Adipocyte (in vitro differentiated cells): ENCODE results near the gene ADIPOR1.
"Not testable (repeated sequence)": the region's sequence is repeated elsewhere in the genome, so short reads cannot be mapped to it uniquely, and the experiment has no call there.

Source experiments
- DNase-seq: peaks from one replicate; pipeline ENCODE4 v3.0.0-alpha.2; 2015; ENCODE audit warnings: low read depth
- H3K27me3 ChIP-seq: replicated peaks from 2 replicates; pipeline ENCODE4 v1.7.0; 2013; ENCODE audit warnings: mild to moderate bottlenecking, low read length, moderate library complexity; ENCODE audit not compliant: control insufficient read depth, insufficient read depth
- H3K36me3 ChIP-seq: 2 replicates; pipeline ENCODE4 v1.7.0; 2013; ENCODE audit warnings: low read length, mild to moderate bottlenecking, moderate library complexity; ENCODE audit not compliant: control insufficient read depth, insufficient read depth, severe bottlenecking
- H3K4me1 ChIP-seq: 2 replicates; pipeline ENCODE4 v1.7.0; 2013; ENCODE audit warnings: mild to moderate bottlenecking, low read length, moderate library complexity; ENCODE audit not compliant: control insufficient read depth, insufficient read depth
- H3K4me3 ChIP-seq: 2 replicates; pipeline ENCODE4 v1.7.0; 2013; ENCODE audit warnings: mild to moderate bottlenecking, low read length, moderate library complexity
- H3K9ac ChIP-seq: 2 replicates; pipeline ENCODE4 v1.7.0; 2013; ENCODE audit warnings: mild to moderate bottlenecking, low read length, moderate library complexity
- H3K9me3 ChIP-seq: 2 replicates; pipeline ENCODE4 v1.7.0; 2013; ENCODE audit warnings: mild to moderate bottlenecking, low read length, moderate library complexity; ENCODE audit not compliant: control insufficient read depth

ADIPOR1 gene

DNA sequence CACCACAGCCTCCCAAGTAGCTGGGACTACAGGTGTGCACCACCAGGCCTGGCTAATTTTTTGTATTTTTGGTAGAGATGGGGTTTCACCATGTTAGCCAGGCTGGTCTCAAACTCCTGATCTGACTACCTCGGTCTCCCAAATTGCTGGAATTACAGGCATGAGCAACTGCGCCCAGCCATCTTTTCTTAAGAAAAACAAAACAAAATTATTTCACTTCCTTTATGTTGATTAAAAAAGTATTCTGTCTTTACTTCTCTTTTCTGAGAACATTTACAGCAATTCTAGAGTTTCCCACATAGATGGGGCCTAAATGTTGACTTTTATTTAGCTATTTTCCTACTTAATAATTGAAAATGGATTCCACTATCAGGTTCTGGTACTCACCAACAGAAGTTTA, 31.8 kb upstream of the ADIPOR1 start:
- no peaks in the 10 kb centered on the region for H3K4me1 ChIP-seq
- DNase-seq = no peak
- H3K9me3 ChIP-seq = peaks cover 10% of the 10 kb centered on the region
- peaks cover 56% of the 10 kb centered on the region for H3K27me3 ChIP-seq
- H3K4me3 ChIP-seq = no peak overlapping the region
- no peak overlapping the region for H3K9ac ChIP-seq
- H3K36me3 ChIP-seq = no peaks in the 10 kb centered on the region

DNA sequence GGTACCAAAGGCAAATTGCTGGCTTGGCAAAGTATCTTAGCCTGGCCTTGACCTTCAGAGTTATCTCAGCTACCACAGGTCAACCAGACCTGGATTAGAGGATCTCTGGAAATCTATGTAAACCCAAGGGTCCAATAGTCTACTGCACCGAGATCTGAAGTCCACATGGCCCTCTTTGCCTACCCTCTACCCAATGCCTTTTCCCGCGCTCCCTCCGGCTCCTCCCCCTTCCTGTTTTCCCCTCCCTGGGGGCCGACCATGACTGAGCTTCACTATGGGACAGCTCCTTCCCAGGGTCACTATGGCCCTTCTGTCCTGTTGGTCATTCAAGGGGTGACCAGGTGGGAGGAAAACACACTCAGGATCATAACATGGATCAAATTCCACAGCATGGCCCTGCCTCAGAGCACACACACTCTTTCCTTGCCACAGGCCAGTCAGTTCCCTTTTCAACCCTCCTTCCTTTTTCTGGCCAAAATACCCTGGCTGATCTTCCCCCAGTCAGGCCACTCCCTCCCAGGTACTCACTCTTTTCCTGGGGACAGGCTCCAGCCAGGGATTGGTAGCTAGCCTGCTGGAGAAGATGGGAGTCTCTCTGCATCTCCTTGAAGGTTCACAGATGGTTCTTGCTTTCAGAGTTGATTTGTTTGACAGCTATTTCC, 29.9 kb upstream of the ADIPOR1 start:
- Histone ChIP-seq H3K9me3 (peaks cover 10% of the 10 kb centered on the region), H3K4me3 (no peak overlapping the region)

DNA sequence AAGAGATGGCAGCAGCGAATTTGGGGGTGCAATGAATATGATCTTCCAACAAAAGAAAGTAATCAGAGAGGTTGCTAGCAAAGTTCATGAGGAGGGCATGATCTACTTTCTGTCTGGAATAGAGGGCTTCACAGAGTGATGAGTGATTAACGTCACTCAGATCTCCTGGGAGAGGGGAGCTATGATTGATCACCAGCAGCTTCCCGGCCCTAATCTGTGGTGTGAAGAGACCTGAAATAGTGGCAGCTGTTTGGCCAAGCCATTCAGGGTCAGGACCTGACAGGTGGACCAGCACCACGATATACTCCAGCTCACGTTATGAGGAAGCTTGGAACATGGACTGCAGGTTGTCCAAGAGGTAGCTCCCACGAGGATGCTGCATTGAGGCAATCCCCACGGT, 29.1 kb upstream of the ADIPOR1 start:
- Histone ChIP-seq H3K27me3 (peaks cover 53% of the 10 kb centered on the region), H3K9me3 (peaks cover 10% of the 10 kb centered on the region), H3K9ac (no peak overlapping the region), H3K36me3 (no peaks in the 10 kb centered on the region), H3K4me1 (no peaks in the 10 kb centered on the region), H3K4me3 (no peak overlapping the region)
- no peak for DNase-seq

More for the DNA sequence above, 29.9 kb upstream of the ADIPOR1 start:
- Histone ChIP-seq H3K27me3 (peaks cover 55% of the 10 kb centered on the region), H3K4me1 (no peaks in the 10 kb centered on the region), H3K36me3 (no peaks in the 10 kb centered on the region), H3K9ac (no peak overlapping the region)
- no peak for DNase-seq

DNA sequence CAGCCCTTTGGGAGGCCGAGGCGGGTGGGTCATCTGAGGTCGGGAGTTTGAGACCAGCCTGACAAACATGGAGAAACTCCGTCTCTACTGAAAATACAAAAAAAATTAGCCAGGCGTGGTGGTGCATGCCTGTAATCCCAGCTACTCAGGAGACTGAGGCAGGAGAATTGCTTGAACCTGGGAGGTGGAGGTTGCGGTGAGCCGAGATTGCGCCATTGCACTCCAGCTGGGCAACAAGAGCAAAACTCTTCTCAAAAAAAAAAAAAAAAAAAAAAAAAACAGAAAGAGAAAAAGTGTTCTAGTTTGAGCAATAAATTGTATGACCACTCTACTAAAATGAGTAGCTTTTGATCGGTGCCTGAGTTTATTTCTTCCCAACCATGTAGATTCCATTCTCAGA, 28.0 kb upstream of the ADIPOR1 start:
- not testable (repeated sequence) for H3K4me1 ChIP-seq, H3K36me3 ChIP-seq, H3K9me3 ChIP-seq, DNase-seq, H3K4me3 ChIP-seq, H3K9ac ChIP-seq
- H3K27me3 ChIP-seq = peaks cover 41% of the 10 kb centered on the region

DNA sequence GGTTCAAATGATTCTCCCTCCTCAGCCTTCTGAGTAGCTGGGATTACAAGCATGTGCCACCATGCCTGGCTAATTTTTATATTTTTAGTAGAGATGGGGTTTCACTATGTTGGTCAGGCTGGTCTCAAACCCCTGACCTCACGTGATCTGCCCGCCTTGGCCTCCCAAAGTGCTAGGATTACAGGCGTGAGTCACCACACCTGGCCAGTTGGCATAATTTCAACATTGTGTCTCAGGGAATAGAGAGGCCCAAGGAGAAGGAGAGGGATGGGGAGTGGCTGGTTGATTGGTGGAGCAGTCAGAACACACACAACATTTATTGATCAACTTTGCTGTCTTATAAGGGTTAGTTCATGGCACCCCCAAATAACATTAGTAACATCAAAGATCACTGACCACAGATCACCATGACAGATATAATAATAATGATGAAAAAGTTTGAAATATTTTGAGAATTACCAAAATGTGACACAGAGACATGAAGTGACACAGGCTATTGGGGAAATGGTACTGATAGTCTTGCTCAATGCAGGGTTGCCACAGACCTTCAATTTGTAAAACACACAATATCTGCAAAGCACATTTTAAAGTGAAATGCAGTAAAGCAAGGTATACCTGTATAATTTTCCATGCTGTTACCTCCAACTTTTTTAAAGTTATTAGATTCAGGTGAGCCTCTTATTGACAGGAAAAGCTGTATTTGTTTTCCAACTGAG, 24.8 kb upstream of the ADIPOR1 start:
- H3K4me1 ChIP-seq = no peaks in the 10 kb centered on the region
- H3K9ac ChIP-seq = no peak overlapping the region
- peaks cover 20% of the 10 kb centered on the region for H3K27me3 ChIP-seq
- no peak overlapping the region for H3K4me3 ChIP-seq
- no peaks in the 10 kb centered on the region for H3K36me3 ChIP-seq
- no peak for DNase-seq
- H3K9me3 ChIP-seq = no peaks in the 10 kb centered on the region

DNA sequence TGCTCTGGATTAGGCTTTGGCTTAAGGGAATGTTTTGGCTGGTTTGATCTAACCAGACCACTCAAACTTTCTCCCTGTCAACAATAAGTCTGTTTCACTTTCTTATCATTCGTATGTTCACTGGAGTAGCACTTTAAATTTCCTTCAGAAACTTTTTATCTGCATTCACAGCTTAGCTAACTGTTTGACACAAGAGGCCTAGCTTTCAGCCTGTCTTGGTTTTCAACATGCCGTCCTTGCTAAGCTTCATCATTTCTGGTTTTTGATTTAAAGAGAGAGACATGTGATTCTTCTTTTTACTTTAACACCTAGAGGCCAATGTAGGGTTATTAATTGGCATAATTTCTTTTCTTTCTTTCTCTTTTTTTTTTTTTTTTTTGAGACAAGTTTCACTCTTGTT, 23.8 kb upstream of the ADIPOR1 start:
- Histone ChIP-seq H3K27me3 (peaks cover 17% of the 10 kb centered on the region), H3K9ac (no peak overlapping the region), H3K4me1 (no peaks in the 10 kb centered on the region), H3K9me3 (no peaks in the 10 kb centered on the region), H3K4me3 (no peak overlapping the region), H3K36me3 (no peaks in the 10 kb centered on the region)
- DNase-seq = no peak

DNA sequence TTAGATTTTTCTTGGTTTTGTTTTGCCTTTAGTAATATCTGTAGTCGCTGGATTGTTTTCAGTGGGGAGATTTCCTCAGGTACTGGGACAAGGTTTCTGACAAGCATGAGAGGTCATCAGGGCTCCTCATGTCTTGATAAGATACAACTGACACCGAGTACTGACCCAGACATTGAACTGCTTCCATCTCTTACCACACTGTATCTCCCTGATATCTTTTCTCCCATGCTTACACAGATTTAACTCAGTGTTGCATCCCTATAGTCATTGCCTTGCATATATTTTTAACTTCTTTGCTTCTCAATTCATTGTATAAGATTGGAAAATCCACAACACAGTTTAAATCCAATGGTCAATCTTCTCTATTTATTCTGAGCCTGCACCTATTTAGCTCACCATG, 21.3 kb upstream of the ADIPOR1 start:
- H3K27me3 ChIP-seq = peaks cover 22% of the 10 kb centered on the region
- H3K9ac ChIP-seq = no peak overlapping the region
- H3K4me1 ChIP-seq = no peaks in the 10 kb centered on the region
- H3K9me3 ChIP-seq = no peaks in the 10 kb centered on the region
- no peak overlapping the region for H3K4me3 ChIP-seq
- no peaks in the 10 kb centered on the region for H3K36me3 ChIP-seq
- no peak for DNase-seq

DNA sequence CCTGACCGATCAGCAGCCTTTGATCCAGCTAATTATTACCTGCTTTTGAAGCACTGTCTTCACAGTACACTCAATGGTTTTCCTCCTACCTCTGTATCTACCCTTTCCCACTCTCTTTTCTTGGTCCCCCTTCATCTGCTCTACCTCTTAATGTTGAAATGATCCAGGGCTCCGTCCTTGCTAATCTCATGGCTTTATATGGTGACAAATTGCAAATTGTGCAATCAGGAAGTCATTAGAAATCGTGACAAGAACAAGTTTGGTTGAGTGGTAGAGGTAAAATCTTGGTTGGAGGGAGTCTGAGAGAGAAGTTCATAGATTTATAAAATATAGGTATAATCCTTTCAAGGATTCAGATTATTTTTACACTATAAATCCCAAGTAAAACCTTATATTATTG, 18.5 kb upstream of the ADIPOR1 start:
- Histone ChIP-seq H3K36me3 (no peaks in the 10 kb centered on the region), H3K4me1 (no peaks in the 10 kb centered on the region), H3K9ac (no peak overlapping the region), H3K4me3 (no peak overlapping the region), H3K9me3 (no peaks in the 10 kb centered on the region), H3K27me3 (peaks cover 33% of the 10 kb centered on the region)
- no peak for DNase-seq

DNA sequence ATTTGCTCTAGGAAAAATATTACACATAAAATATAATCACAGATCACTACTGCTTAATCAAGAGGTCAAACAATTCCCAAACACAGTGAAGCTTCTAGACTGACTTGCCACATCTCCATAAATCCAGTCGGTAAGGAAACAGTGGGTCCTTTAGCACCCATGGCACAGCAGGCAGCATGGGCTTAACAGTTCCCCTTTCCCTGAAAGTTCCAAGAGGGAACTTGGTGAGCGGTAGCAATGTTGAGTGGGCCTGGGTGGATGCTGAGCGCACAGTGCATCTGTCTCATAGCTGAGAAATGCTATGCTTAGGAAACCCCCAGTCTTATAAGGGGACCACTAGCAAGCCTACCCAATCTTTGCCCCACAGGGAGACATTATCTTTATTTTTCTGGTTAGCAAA, 16.7 kb upstream of the ADIPOR1 start:
- Histone ChIP-seq H3K9me3 (no peaks in the 10 kb centered on the region), H3K36me3 (no peaks in the 10 kb centered on the region), H3K4me3 (no peak overlapping the region), H3K4me1 (no peaks in the 10 kb centered on the region), H3K27me3 (peaks cover 33% of the 10 kb centered on the region), H3K9ac (no peak overlapping the region)
- DNase-seq = no peak

DNA sequence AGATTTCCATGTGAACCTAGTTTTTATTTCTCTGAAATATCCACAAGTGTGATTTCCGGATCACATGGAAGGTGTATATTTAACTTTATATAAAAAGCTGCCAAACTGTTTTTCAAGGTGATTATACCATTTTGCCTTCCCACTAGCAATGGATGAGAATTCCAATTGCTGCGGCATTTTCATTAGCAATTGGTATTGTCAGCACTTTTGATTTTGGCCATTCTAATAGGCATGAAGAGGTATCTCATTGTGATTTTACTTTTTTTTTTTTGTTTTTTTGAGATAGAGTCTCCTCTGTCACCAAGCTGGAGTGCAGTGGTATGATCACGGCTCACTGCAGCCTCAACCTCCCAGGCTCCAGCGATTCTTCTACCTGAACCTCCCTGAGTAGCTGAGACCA, 13.9 kb upstream of the ADIPOR1 start:
- H3K36me3 ChIP-seq = no peaks in the 10 kb centered on the region
- H3K4me1 ChIP-seq = peaks cover 13% of the 10 kb centered on the region
- H3K9ac ChIP-seq = no peak overlapping the region
- no peak overlapping the region for H3K4me3 ChIP-seq
- peaks cover 27% of the 10 kb centered on the region for H3K27me3 ChIP-seq
- no peak for DNase-seq
- H3K9me3 ChIP-seq = no peaks in the 10 kb centered on the region

DNA sequence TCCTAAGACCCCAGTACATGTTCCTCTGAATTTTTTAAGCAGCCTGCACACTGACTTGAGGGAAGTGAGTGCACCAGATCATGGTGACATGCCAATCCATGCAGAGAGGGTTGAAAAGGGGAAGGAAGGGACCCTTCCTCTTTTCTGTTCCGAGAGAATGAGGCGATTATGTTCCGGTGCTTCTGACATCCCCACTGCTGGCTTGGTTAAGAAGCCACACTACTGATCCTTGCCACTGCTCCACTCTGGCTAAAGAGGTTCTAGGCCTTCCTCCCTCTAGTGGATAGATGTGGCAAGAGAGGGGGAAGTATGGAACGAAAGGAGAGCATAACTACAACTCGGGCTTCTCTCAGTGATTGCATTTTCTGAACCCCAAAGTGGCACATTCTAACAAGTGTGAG, 10.8 kb upstream of the ADIPOR1 start:
- Histone ChIP-seq H3K9me3 (no peaks in the 10 kb centered on the region), H3K9ac (peak overlapping the region; percentile 40)

More for the DNA sequence above, 10.8 kb upstream of the ADIPOR1 start:
- H3K27me3 ChIP-seq = peaks cover 5% of the 10 kb centered on the region
- peaks cover 8% of the 10 kb centered on the region for H3K36me3 ChIP-seq
- H3K4me1 ChIP-seq = peaks cover 31% of the 10 kb centered on the region
- no peak overlapping the region for H3K4me3 ChIP-seq
- DNase-seq = peak; percentile 69
